HepG2 (cell line): ENCODE data around the gene TMPRSS11E.

Experiments used
- EZH2 ChIP-seq: conservative IDR thresholded peaks from 2 replicates; pipeline ENCODE4 v1.6.1; 2012; ENCODE audit warnings: mild to moderate bottlenecking, low read depth, low read length, moderate library complexity
- POLR2A ChIP-seq, 2 experiments: IDR thresholded peaks; 2 replicates each; pipeline ENCODE4 v1.6.1; 2011; ENCODE audit warnings: low read depth in 2 of 2, low read length in 2 of 2, mild to moderate bottlenecking in 1 of 2, moderate library complexity in 1 of 2; ENCODE audit not compliant: insufficient read depth in 1 of 2
- POLR2AphosphoS5 ChIP-seq: IDR thresholded peaks from 2 replicates; pipeline ENCODE4 v1.6.1; 2012; ENCODE audit warnings: low read depth, low read length
- RFX5 ChIP-seq: IDR thresholded peaks from 2 replicates; pipeline ENCODE4 v1.6.1; 2011; ENCODE audit warnings: low read depth, low read length, improper control_type of control experiment
- RXRA ChIP-seq: sonication (generic); formaldehyde crosslinking; IDR thresholded peaks from 2 replicates; pipeline ENCODE4 v1.5.1; 2020; ENCODE audit warnings: missing genetic modification reagents
- SNRNP70 ChIP-seq: fragments of 200-400 bp; formaldehyde crosslinking; IDR thresholded peaks from 2 replicates; pipeline ENCODE4 v1.6.1; 2017; ENCODE audit warnings: mild to moderate bottlenecking, low read depth, low read length, moderate library complexity
- SUZ12 ChIP-seq: fragments of 150-350 bp; IDR thresholded peaks from 2 replicates; pipeline ENCODE4 v1.6.1; 2014; ENCODE audit warnings: low read depth, low read length
- ZNF121 ChIP-seq: sonication (generic); formaldehyde crosslinking; IDR thresholded peaks from 2 replicates; pipeline ENCODE4 v1.5.0; 2020; ENCODE audit warnings: mild to moderate bottlenecking, missing genetic modification reagents
- ZNF446 ChIP-seq: sonication (generic); formaldehyde crosslinking; IDR thresholded peaks from 2 replicates; pipeline ENCODE4 v1.5.0; 2020; ENCODE audit warnings: mild to moderate bottlenecking, missing genetic modification reagents
- TF ChIP-seq, protein P1 (sequence below): sonication (generic); formaldehyde crosslinking; IDR thresholded peaks from 2 replicates; pipeline ENCODE4 v1.4.0; 2020; ENCODE audit warnings: missing genetic modification reagents, borderline replicate concordance
- TF ChIP-seq, protein P2 (sequence below): sonication (generic); formaldehyde crosslinking; IDR thresholded peaks from 2 replicates; pipeline ENCODE4 v1.5.0; 2020; ENCODE audit warnings: missing genetic modification reagents
- TF ChIP-seq, protein P3 (sequence below): sonication (generic); formaldehyde crosslinking; IDR thresholded peaks from 2 replicates; pipeline ENCODE4 v1.4.0; 2020; ENCODE audit warnings: mild to moderate bottlenecking, missing genetic modification reagents

DNA sequence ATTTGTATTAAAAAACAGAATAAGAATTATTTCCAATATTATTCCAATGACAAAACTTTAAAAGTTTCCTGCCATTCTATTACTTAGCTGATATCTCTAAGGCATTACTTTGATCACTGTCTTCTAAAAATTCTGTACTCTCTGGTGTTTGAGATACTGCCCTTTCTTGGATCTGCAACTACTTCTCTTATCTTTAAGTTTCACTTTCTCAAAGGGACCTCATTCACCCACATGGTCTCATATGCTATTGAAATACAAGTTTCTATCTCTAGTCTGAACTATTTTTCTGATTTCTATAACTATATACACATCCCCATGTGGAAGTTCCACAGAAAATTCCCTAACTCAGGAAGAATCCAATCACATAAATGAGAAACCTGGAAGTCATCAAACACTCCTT is 22.2 kb downstream of the TMPRSS11E start:
- TF ChIP-seq POLR2AphosphoS5 (no peak), ZNF446 (CRISPR knock-in tag) (no peak), POLR2A (IDR thresholded peaks at IDR 0.05; ENCODE audit: insufficient read depth in 1 of 2, low read depth in 2 of 2, low read length in 2 of 2) (no peak), SNRNP70 (no peak), RFX5 (no peak), RXRA (CRISPR knock-in tag) (no peak), SUZ12 (no peak), EZH2 (no peak), ZNF121 (CRISPR knock-in tag) (no peak)
- TF ChIP-seq, protein P1, sequence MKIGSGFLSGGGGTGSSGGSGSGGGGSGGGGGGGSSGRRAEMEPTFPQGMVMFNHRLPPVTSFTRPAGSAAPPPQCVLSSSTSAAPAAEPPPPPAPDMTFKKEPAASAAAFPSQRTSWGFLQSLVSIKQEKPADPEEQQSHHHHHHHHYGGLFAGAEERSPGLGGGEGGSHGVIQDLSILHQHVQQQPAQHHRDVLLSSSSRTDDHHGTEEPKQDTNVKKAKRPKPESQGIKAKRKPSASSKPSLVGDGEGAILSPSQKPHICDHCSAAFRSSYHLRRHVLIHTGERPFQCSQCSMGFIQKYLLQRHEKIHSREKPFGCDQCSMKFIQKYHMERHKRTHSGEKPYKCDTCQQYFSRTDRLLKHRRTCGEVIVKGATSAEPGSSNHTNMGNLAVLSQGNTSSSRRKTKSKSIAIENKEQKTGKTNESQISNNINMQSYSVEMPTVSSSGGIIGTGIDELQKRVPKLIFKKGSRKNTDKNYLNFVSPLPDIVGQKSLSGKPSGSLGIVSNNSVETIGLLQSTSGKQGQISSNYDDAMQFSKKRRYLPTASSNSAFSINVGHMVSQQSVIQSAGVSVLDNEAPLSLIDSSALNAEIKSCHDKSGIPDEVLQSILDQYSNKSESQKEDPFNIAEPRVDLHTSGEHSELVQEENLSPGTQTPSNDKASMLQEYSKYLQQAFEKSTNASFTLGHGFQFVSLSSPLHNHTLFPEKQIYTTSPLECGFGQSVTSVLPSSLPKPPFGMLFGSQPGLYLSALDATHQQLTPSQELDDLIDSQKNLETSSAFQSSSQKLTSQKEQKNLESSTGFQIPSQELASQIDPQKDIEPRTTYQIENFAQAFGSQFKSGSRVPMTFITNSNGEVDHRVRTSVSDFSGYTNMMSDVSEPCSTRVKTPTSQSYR (CRISPR knock-in tag) = no peak
- TF ChIP-seq, protein P2, sequence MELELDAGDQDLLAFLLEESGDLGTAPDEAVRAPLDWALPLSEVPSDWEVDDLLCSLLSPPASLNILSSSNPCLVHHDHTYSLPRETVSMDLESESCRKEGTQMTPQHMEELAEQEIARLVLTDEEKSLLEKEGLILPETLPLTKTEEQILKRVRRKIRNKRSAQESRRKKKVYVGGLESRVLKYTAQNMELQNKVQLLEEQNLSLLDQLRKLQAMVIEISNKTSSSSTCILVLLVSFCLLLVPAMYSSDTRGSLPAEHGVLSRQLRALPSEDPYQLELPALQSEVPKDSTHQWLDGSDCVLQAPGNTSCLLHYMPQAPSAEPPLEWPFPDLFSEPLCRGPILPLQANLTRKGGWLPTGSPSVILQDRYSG (CRISPR knock-in tag) = no peak
- TF ChIP-seq, protein P3, sequence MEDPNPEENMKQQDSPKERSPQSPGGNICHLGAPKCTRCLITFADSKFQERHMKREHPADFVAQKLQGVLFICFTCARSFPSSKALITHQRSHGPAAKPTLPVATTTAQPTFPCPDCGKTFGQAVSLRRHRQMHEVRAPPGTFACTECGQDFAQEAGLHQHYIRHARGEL (CRISPR knock-in tag) = no peak
